AG09309 (cell line): Measurements from ENCODE around the gene MAP1A.
"Not testable (repeated sequence)": the region's sequence is repeated elsewhere in the genome, so short reads cannot be mapped to it uniquely, and the experiment has no call there.

Experiments
- DNase-seq: peaks from one replicate; pipeline ENCODE4 v3.0.0-alpha.2; 2010; ENCODE audit warnings: low read depth
- H3K4me3 ChIP-seq: 2 replicates; pipeline ENCODE4 v1.5.1; 2011; ENCODE audit warnings: mild to moderate bottlenecking, low read depth, low read length, moderate library complexity; ENCODE audit not compliant: control insufficient read depth
- CTCF ChIP-seq: IDR thresholded peaks from 2 replicates; pipeline ENCODE4 v1.5.1; 2011; ENCODE audit warnings: mild to moderate bottlenecking, low read depth, low read length, inconsistent platforms; ENCODE audit not compliant: insufficient read depth, control insufficient read depth; ENCODE audit errors: missing control alignments

Gene MAP1A

GRCh38 chr15:43529141-43529540 is 11.7 kb downstream of the MAP1A start:
- H3K4me3 ChIP-seq, result no peak overlapping the region
- no peak for DNase-seq
- no peak for TF ChIP-seq CTCF

- TF ChIP-seq CTCF, result no peak
- no peak overlapping the region for H3K4me3 ChIP-seq
- DNase-seq, result no peak
Observed at GRCh38 chr15:43529587-43530345, 12.4 kb downstream of the MAP1A start.

GRCh38 chr15:43531018-43531670 is 13.7 kb downstream of the MAP1A start:
- no peak for TF ChIP-seq CTCF
- no peak overlapping the region for H3K4me3 ChIP-seq
- DNase-seq, result no peak

- H3K4me3 ChIP-seq, DNase-seq: not testable (repeated sequence)
Observed at GRCh38 chr15:43532826-43533225, 15.4 kb downstream of the MAP1A start.

GRCh38 chr15:43534897-43535296 is 17.5 kb downstream of the MAP1A start:
- DNase-seq, result no peak
- H3K4me3 ChIP-seq, result no peak overlapping the region
- no peak for TF ChIP-seq CTCF

DNA sequence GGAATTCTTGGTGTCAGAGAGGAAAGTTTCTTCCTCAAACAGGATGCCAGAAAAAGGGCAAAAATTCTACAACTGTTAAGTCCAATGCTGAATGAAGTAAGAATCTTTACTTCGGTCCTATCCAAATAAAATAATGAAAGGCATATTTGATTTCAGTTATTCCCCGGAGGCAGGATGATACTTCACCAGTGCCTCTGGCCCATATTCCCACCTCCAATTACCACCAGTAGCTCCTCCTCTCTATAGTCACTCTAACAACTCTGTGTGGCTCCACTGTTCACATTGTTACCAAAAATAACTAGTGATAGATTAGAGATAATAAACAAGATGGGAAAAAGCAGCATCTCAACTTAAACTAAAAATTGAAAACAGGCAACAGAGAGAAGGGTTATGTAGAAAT is 20.7 kb downstream of the MAP1A start:
- H3K4me3 ChIP-seq, result no peak overlapping the region
- no peak for TF ChIP-seq CTCF
- DNase-seq, result no peak

DNA sequence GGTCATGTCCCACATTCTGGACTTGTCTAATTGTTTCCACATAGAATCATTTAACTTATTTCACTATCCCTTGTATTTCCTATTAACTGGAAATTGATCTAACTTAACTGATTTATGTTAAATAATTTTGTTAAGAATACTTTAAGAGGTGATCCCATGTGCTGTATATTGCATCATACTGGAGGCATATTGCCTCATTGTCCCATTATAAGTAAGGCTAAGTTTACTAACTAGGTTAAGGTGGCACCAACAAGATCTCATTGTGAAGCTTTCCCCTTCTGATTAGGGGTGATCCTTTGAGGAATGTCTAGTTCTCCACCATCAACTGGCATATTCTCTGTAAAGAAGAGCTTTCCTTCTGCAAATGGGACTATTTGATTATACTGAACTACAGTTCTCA is 24.4 kb downstream of the MAP1A start:
- TF ChIP-seq CTCF, result no peak
- DNase-seq, result no peak
- H3K4me3 ChIP-seq, result no peak overlapping the region
